ENCODE data around the gene TMEM203. TPM values are rescaled to one million over a fixed set of nuclear protein-coding genes. Genes with fewer than 3 reads are reported as not detected.

TMEM203 gene
- total and polyA plus RNA-seq, 4 donors = 21.5 to 27.5 (median 25.8) TPM

DNA sequence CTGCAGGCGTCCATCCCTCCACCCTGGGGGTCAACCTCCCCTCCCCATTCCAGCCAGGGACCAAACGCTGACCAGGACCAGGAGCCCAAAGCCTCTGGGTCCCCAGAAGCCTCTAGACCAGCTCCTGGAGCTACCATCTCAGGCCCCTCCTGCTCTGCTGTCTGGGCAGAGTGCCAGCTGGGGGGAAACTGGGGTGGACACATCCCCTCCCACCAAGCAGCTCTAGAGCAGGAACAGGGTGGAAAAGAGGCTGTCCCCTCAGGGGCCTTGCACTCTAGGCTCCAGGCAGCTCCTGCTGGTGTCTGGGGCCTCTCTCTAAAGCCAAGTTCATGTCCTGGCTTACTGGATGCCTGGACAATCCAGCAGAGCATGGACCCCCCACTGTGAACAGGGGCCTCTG lies 12.6 kb downstream of the TMEM203 start:
- WGBS, 2 donors = 78 to 89% methylated on average over 2 of the region's 2 CpGs
- H3K4me1 ChIP-seq (ENCODE audit: control insufficient read depth in 1 of 2, insufficient read depth in 2 of 2, low read length in 2 of 2) = no peaks in the 10 kb centered on the region
- intact Hi-C loops (cut with DNase I) = no loop called here

DNA sequence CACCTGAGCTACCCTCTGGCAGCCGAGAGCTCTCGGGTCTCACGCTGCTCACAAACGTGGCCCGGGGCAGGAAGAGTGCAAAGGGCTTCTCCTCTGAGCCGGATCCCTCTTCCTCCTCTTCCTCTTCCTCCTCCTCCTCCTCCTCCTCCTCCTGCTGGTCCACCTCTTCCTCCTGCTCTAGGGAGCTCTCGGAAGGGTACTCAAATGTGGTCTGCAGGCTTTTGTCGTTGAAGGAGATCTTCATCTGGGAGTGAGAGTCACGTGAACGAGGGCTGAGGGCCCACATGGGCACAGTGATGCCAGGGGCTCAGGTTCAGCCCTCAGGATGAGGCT lies 13.0 kb downstream of the TMEM203 start:
- ATAC-seq (ENCODE audit: low FRiP score) (no peak), DNase-seq (no peak)
- WGBS, 2 donors = 86 to 91% methylated on average over 10 of the region's 10 CpGs
- Histone ChIP-seq H3K4me3 (ENCODE audit: low read length in 2 of 2) (no peak overlapping the region), H3K4me1 (ENCODE audit: control insufficient read depth in 1 of 2, insufficient read depth in 2 of 2, low read length in 2 of 2) (no peaks in the 10 kb centered on the region), H3K36me3 (ENCODE audit: control insufficient read depth in 1 of 2, insufficient read depth in 2 of 2, low read length in 1 of 2) (no peaks in the 10 kb centered on the region), H3K27me3 (ENCODE audit: control insufficient read depth in 1 of 2, insufficient read depth in 2 of 2, low read length in 1 of 2) (no peaks in the 10 kb centered on the region), H3K9me3 (ENCODE audit: control insufficient read depth, low read length) (no peaks in the 10 kb centered on the region), H3K27ac (ENCODE audit: low read depth in 1 of 2, low read length in 2 of 2) (no peak overlapping the region)
- intact Hi-C loops (cut with DNase I) = no loop called here

More for the DNA sequence above, 12.6 kb downstream of the TMEM203 start:
- no peaks in the 10 kb centered on the region for H3K27me3 ChIP-seq (ENCODE audit: control insufficient read depth in 1 of 2, insufficient read depth in 2 of 2, low read length in 1 of 2)
- no peak overlapping the region for H3K27ac ChIP-seq (ENCODE audit: low read depth in 1 of 2, low read length in 2 of 2)
- H3K36me3 ChIP-seq (ENCODE audit: control insufficient read depth in 1 of 2, insufficient read depth in 2 of 2, low read length in 1 of 2) = no peaks in the 10 kb centered on the region
- H3K9me3 ChIP-seq (ENCODE audit: control insufficient read depth, low read length) = no peaks in the 10 kb centered on the region
- no peak for DNase-seq
- ATAC-seq (ENCODE audit: low FRiP score) = no peak
- H3K4me3 ChIP-seq (ENCODE audit: low read length in 2 of 2) = no peak overlapping the region

DNA sequence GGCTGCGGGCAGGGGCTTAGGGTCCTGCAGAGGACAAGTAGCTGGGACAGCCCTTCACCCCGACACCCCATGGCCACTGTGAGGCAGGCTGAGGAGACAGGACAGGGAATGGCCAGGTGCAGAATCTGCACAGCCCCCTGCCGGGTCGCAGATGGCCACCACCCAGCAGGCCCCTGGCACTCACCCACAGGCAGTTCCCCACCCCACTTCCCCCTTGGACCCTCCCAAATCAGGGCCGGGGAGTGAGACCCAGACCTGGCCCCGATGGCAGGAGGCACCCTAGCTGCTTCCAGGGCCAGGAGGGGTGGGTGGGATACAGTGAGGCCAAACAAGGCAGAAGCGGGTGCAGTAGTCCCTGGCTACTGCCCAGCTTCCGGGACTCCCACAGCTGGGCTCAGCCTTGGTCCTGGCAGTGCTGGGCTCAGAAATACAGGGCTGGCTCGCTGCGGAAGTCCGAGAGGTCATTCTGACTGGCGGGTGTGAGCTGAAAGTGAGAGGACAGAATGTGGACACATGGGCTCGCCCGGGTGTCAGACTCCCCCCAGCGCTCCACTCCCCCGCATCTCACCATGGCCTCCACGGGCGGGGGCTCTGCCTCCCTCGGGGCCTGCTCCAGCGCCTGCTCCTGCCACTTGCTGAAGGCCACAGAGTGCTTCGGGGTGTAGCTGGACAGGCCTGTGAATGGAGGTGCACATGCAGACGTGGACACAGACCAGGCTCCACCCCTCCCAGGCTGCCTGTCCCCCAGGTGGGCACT lies 13.6 kb downstream of the TMEM203 start:
- no peaks in the 10 kb centered on the region for H3K27me3 ChIP-seq (ENCODE audit: control insufficient read depth in 1 of 2, insufficient read depth in 2 of 2, low read length in 1 of 2)
- no peak overlapping the region for H3K27ac ChIP-seq (ENCODE audit: low read depth in 1 of 2, low read length in 2 of 2)
- ATAC-seq (ENCODE audit: low FRiP score) = no peak
- H3K4me1 ChIP-seq (ENCODE audit: control insufficient read depth in 1 of 2, insufficient read depth in 2 of 2, low read length in 2 of 2) = no peaks in the 10 kb centered on the region
- intact Hi-C loops (cut with DNase I) = no loop called here
- no peaks in the 10 kb centered on the region for H3K9me3 ChIP-seq (ENCODE audit: control insufficient read depth, low read length)
- 85 to 87% methylated on average over 20 to 22 of the region's 22 CpGs for WGBS, 2 donors
- no peak overlapping the region for H3K4me3 ChIP-seq (ENCODE audit: low read length in 2 of 2)
- no peaks in the 10 kb centered on the region for H3K36me3 ChIP-seq (ENCODE audit: control insufficient read depth in 1 of 2, insufficient read depth in 2 of 2, low read length in 1 of 2)
- no peak for DNase-seq

DNA sequence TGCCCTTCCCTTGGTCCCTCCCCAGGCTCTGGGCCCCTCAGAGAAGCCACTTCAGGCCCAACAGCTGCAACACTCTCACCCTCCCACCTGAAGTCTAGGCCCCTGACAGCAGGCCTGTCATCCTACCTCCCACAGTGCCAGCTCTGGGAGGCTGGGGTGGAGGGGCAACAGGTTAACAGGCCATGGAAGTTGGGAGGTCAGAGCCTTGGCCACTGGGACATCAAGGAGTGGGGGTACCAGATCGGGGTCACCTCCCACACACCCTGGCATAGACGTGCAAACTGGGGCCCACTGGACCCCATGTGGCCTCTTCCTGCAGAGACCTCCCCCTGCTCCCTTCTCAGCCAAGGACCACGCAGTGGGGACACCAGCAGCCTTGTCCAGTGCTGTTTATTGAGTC lies 14.2 kb downstream of the TMEM203 start:
- H3K4me1 ChIP-seq (ENCODE audit: control insufficient read depth in 1 of 2, insufficient read depth in 2 of 2, low read length in 2 of 2) = no peaks in the 10 kb centered on the region
- DNase-seq (no peak), ATAC-seq (ENCODE audit: low FRiP score) (no peak)
- no peak overlapping the region for H3K27ac ChIP-seq (ENCODE audit: low read depth in 1 of 2, low read length in 2 of 2)
- H3K9me3 ChIP-seq (ENCODE audit: control insufficient read depth, low read length) = no peaks in the 10 kb centered on the region
- H3K4me3 ChIP-seq (ENCODE audit: low read length in 2 of 2) = no peak overlapping the region
- WGBS, 2 donors = 75 to 77% methylated on average over 3 of the region's 3 CpGs
- intact Hi-C loops (cut with DNase I) = no loop called here
- H3K36me3 ChIP-seq (ENCODE audit: control insufficient read depth in 1 of 2, insufficient read depth in 2 of 2, low read length in 1 of 2) = no peaks in the 10 kb centered on the region
- no peaks in the 10 kb centered on the region for H3K27me3 ChIP-seq (ENCODE audit: control insufficient read depth in 1 of 2, insufficient read depth in 2 of 2, low read length in 1 of 2)

DNA sequence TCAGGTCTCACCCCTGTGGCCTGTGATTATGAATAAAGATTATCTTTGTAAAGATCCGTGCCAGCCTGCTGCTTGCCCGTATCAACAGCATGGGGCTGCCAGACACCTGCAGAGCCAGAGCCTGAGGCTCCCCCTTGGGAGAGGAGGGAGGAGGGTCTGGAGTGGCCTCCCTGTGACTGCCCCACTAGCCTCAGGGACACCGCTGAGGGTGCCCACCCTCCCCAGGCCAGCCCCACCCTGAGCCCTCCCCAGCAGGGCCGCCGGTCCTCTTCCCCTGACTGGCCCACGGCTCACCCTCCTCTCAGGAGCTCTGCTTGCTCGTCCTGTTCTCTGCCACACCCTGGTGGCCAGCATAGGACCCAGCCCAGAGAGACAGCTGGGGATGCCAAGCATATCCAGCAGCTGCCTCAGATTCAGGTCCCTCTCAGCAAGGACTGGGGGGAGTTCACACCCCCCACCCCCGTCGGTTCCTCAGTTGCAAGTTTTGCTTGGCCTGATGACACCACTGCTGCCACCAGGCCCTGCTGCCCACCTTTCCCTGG lies 15.1 kb downstream of the TMEM203 start:
- Histone ChIP-seq H3K27me3 (ENCODE audit: control insufficient read depth in 1 of 2, insufficient read depth in 2 of 2, low read length in 1 of 2) (no peaks in the 10 kb centered on the region), H3K4me3 (ENCODE audit: low read length in 2 of 2) (no peak overlapping the region), H3K27ac (ENCODE audit: low read depth in 1 of 2, low read length in 2 of 2) (no peak overlapping the region), H3K4me1 (ENCODE audit: control insufficient read depth in 1 of 2, insufficient read depth in 2 of 2, low read length in 2 of 2) (no peaks in the 10 kb centered on the region), H3K9me3 (ENCODE audit: control insufficient read depth, low read length) (no peaks in the 10 kb centered on the region), H3K36me3 (ENCODE audit: control insufficient read depth in 1 of 2, insufficient read depth in 2 of 2, low read length in 1 of 2) (no peaks in the 10 kb centered on the region)
- ATAC-seq (ENCODE audit: low FRiP score) (no peak), DNase-seq (no peak)
- intact Hi-C loops (cut with DNase I) = no loop called here
- 69% methylated on average over 6 to 9 of the region's 9 CpGs for WGBS, 2 donors

DNA sequence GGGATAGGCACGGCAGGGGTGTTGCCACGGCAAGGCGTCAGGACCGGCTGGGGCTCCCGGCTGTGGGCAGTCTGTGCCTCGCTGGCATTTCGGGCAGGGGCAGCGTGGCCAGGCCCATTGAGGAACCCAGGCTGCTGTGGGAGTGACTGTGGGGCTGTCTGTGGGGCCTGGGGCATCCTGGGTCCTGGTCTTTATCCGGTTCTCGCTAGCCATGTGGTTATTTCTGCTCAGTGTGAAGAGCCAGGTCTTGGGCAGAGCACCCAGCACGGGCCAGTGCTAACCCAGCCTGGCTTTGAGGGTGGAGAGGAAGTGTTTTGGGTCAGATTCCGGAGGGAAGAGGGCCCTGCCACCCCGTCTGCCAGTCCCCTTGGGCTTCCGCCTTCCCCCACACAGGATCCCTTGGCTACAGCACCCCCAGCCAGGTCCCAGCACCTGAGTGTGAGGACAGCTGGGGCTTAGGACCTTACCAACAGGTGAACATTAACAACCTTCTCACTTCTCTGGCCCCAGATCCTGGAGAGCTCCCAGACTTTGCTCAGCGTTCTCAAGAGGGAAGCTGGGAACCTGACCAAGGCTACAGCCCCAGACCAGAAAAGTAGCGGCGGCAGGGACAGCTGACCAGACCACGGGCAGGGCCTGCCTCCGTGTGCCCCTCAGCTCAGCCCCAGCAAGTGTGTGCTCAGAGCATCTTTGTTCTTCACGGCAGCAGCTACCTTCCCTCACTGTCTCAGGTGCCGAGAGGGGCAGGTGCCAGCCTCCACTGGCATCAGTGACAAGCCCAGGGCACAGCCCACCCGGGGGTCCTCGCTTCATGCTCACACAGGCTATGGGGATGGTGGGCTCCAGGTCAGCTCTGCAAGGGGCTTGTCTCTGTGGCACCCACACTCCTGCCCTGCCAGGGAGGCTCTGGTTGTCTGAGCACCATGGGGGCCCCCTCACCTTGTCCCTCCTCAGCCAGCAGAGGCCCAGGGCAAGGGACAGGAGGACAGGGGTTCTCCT lies 15.9 kb downstream of the TMEM203 start:
- H3K4me3 ChIP-seq (ENCODE audit: low read length in 2 of 2) = peak overlapping the region; percentile 49 to 71
- DNase-seq = no peak
- intact Hi-C loops (cut with DNase I) = no loop called here
- no peaks in the 10 kb centered on the region for H3K27me3 ChIP-seq (ENCODE audit: control insufficient read depth in 1 of 2, insufficient read depth in 2 of 2, low read length in 1 of 2)
- no peak for ATAC-seq (ENCODE audit: low FRiP score)
- no peaks in the 10 kb centered on the region for H3K9me3 ChIP-seq (ENCODE audit: control insufficient read depth, low read length)
- H3K4me1 ChIP-seq (ENCODE audit: control insufficient read depth in 1 of 2, insufficient read depth in 2 of 2, low read length in 2 of 2) = no peaks in the 10 kb centered on the region
- WGBS, 2 donors = 26 to 35% methylated on average over 23 of the region's 23 CpGs
- peak overlapping the region in 1 of 2 donors; percentile 72 for H3K27ac ChIP-seq (ENCODE audit: low read depth in 1 of 2, low read length in 2 of 2)
- H3K36me3 ChIP-seq (ENCODE audit: control insufficient read depth in 1 of 2, insufficient read depth in 2 of 2, low read length in 1 of 2) = no peaks in the 10 kb centered on the region

DNA sequence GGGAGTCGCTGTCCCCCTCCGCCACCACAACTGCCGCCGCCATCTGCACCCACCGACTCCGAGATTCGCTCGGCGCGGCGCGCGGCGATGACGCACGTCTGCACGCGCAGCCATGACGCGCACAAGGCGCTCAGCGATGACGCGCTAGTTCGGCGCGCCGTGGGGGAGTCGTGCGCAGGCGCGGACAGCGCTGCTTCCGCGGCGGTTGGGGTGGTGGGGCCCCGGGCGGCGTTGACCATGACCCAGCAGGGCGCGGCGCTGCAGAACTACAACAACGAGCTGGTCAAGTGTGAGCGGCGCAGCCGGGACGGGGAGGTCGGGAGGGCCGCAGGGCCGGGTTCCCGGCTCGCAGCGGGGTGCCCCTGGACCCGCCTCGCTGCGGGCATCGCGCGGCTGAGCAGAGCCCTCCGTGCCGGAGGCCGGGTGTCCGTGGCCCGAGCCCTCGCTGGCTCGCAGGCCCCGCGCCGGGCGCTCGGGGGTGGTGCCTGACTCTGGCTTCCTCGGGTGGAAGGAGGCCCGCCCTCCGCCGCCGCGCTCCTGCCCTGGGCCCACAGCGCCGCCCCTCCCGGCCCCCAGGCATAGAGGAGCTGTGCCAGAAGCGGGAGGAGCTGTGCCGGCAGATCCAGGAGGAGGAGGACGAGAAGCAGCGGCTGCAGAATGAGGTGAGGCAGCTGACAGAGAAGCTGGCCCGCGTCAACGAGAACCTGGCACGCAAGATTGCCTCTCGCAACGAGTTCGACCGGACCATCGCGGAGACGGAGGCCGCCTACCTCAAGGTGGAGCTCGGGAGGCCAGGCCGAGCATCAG lies 16.8 kb downstream of the TMEM203 start, which contains the start of the genes ANAPC2 and SSNA1:
Gene ANAPC2, minus strand, starts transcription at position 71 of the 807 bp plus-strand sequence. Its CDS starts 28 bp downstream, at position 43.
Gene SSNA1, plus strand, starts transcription at position 187 of the 807 bp plus-strand sequence. Its CDS starts 51 bp downstream, at position 238.
- H3K9me3 ChIP-seq (ENCODE audit: control insufficient read depth, low read length) = no peaks in the 10 kb centered on the region
- ATAC-seq (ENCODE audit: low FRiP score) = peak; percentile 95
- no peaks in the 10 kb centered on the region for H3K4me1 ChIP-seq (ENCODE audit: control insufficient read depth in 1 of 2, insufficient read depth in 2 of 2, low read length in 2 of 2)
- H3K4me3 ChIP-seq (ENCODE audit: low read length in 2 of 2) = peak within 1 kb of the TSS; percentile 71 to 74
- intact Hi-C loops (cut with DNase I) = no loop called here
- H3K27me3 ChIP-seq (ENCODE audit: control insufficient read depth in 1 of 2, insufficient read depth in 2 of 2, low read length in 1 of 2) = no peaks in the 10 kb centered on the region
- 0 to 1% methylated on average over 75 to 98 of the region's 98 CpGs for WGBS, 2 donors
- H3K27ac ChIP-seq (ENCODE audit: low read depth in 1 of 2, low read length in 2 of 2) = peak within 1 kb of the TSS; percentile 34 to 72
- peak; percentile 93 to 98 for DNase-seq
- no peaks in the 10 kb centered on the region for H3K36me3 ChIP-seq (ENCODE audit: control insufficient read depth in 1 of 2, insufficient read depth in 2 of 2, low read length in 1 of 2)

DNA sequence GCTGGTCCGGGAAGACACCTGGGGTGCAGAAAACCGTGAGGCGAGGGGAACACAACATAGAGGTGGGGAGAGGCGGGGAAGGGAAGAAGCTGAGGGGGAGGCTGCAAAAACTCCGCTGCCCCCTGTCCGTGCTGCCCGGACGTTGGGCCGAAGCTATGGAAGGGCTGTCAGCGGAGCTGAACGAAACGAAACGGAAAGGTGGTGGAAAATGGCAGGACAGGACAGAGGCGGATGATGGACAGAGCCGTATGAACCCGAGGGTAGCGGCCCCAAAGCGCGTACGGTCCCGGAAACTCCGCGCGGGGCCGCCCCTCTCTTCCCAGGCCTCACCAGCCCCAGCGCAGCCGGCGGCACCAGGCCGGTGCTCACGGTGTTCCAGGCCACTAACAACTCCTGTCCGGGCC lies 17.4 kb downstream of the TMEM203 start:
- H3K27ac ChIP-seq (ENCODE audit: low read depth in 1 of 2, low read length in 2 of 2) = peak overlapping the region in 1 of 2 donors; percentile 29
- ATAC-seq (ENCODE audit: low FRiP score) (no peak), DNase-seq (no peak)
- peak overlapping the region; percentile 63 to 74 for H3K4me3 ChIP-seq (ENCODE audit: low read length in 2 of 2)
- H3K36me3 ChIP-seq (ENCODE audit: control insufficient read depth in 1 of 2, insufficient read depth in 2 of 2, low read length in 1 of 2) = peaks cover 0 to under 1% of the 10 kb centered on the region in 2 donors
- H3K27me3 ChIP-seq (ENCODE audit: control insufficient read depth in 1 of 2, insufficient read depth in 2 of 2, low read length in 1 of 2) = no peaks in the 10 kb centered on the region
- intact Hi-C loops (cut with DNase I) = no loop called here
- 0% methylated on average over 16 to 31 of the region's 31 CpGs for WGBS, 2 donors
- H3K4me1 ChIP-seq (ENCODE audit: control insufficient read depth in 1 of 2, insufficient read depth in 2 of 2, low read length in 2 of 2) = no peaks in the 10 kb centered on the region
- H3K9me3 ChIP-seq (ENCODE audit: control insufficient read depth, low read length) = no peaks in the 10 kb centered on the region
